Gastrocnemius medialis (tissue), 4 donors: ENCODE data around the gene FNDC3B.

Experiments used
- POLR2A ChIP-seq, 2 donors: fragments of 450-650 bp; IDR thresholded peaks; one replicate each; pipeline ENCODE4 v1.6.1; 2017; ENCODE audit warnings: antibody characterized with exemption in 2 of 2, mild to moderate bottlenecking in 2 of 2, moderate library complexity in 2 of 2
- TF ChIP-seq, protein P1 (sequence below), 5 experiments: fragments of 450-650 bp in 3 of 5; fragments of 200-600 bp in 2 of 5; sonication (generic) in 2 of 5; IDR thresholded peaks in 4 of 5; conservative IDR thresholded peaks in 1 of 5; 1 replicate in 4 of 5; 2 replicates in 1 of 5; pipeline ENCODE4 v1.5.1; 2016 to 2019; ENCODE audit warnings: antibody characterized with exemption in 5 of 5, mild to moderate bottlenecking in 3 of 5, moderate library complexity in 3 of 5

DNA sequence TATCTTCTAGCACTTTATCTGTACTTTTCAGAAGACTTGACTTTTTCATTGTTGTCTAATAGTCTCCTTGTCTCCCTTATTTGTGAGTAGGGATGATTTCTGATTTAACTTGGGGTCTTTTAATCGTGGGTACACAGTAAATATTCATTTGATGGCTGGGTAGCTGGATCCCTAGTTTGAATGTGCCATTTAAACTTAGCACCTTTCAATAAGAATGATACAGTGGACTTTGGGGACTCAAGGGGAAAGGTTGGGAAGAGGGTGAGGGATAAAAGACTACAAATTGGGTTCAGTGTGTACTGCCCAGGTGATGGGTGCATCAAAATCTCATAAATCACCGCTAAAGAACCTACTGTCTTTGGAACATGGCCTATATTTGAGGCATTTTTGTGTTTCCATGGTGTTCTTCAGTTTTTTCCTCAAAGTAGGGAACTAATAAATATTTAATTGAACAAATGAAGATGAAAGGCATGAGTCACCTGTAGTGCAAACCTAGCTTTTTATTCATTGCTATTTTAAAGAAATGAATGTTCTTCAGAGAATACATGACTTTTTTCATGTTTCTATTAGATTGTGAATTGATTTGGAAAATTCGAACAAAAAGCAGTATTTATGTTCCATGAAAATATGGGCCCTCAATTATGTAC lies 12.1 kb downstream of the FNDC3B start:
- TF ChIP-seq, protein P1, sequence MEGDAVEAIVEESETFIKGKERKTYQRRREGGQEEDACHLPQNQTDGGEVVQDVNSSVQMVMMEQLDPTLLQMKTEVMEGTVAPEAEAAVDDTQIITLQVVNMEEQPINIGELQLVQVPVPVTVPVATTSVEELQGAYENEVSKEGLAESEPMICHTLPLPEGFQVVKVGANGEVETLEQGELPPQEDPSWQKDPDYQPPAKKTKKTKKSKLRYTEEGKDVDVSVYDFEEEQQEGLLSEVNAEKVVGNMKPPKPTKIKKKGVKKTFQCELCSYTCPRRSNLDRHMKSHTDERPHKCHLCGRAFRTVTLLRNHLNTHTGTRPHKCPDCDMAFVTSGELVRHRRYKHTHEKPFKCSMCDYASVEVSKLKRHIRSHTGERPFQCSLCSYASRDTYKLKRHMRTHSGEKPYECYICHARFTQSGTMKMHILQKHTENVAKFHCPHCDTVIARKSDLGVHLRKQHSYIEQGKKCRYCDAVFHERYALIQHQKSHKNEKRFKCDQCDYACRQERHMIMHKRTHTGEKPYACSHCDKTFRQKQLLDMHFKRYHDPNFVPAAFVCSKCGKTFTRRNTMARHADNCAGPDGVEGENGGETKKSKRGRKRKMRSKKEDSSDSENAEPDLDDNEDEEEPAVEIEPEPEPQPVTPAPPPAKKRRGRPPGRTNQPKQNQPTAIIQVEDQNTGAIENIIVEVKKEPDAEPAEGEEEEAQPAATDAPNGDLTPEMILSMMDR (IDR thresholded peaks at IDR 0.05 in 4 of 5, conservative IDR thresholded peaks at IDR 0.05 in 1 of 5) = no peak
- no peak for TF ChIP-seq POLR2A (IDR thresholded peaks at IDR 0.05)
